ENCODE data around the gene FFAR3.

The FFAR3 gene

GRCh38 chr19:35331551-35332214, 26.6 kb upstream of the FFAR3 start:
- H3K4me1 ChIP-seq (ENCODE audit: insufficient read depth, insufficient read length), result peaks cover 6% of the 10 kb centered on the region
- DNase-seq (ENCODE audit: low read depth, low spot score), result no peak
- TF ChIP-seq SUZ12 (IDR thresholded peaks at IDR 0.05; ENCODE audit: extremely low read depth, insufficient read depth, insufficient read length) (no peak), ZNF274 (IDR thresholded peaks at IDR 0.05; ENCODE audit: low read depth, low read length) (no peak), YY1 (IDR thresholded peaks at IDR 0.05; ENCODE audit: insufficient read depth, insufficient read length) (no peak)

GRCh38 chr19:35332817-35333216, 25.4 kb upstream of the FFAR3 start:
- TF ChIP-seq ZNF274 (IDR thresholded peaks at IDR 0.05; ENCODE audit: low read depth, low read length), result no peak
- TF ChIP-seq SUZ12 (IDR thresholded peaks at IDR 0.05; ENCODE audit: extremely low read depth, insufficient read depth, insufficient read length), result no peak
- TF ChIP-seq YY1 (IDR thresholded peaks at IDR 0.05; ENCODE audit: insufficient read depth, insufficient read length), result no peak
- peaks cover 6% of the 10 kb centered on the region for H3K4me1 ChIP-seq (ENCODE audit: insufficient read depth, insufficient read length)
- H3K27me3 ChIP-seq (ENCODE audit: insufficient read depth, insufficient read length), result no peaks in the 10 kb centered on the region
- no peak overlapping the region for H3K9ac ChIP-seq (ENCODE audit: insufficient read length, low read depth)
- no peaks in the 10 kb centered on the region for H3K9me3 ChIP-seq (ENCODE audit: insufficient read depth, low read length)
- no peak overlapping the region for H3K4me3 ChIP-seq (ENCODE audit: insufficient read length, low read depth)
- DNase-seq (ENCODE audit: low read depth, low spot score), result no peak
- H3K36me3 ChIP-seq (ENCODE audit: insufficient read depth, insufficient read length, low read length), result no peaks in the 10 kb centered on the region

More at GRCh38 chr19:35331551-35332214, 26.6 kb upstream of the FFAR3 start:
- Histone ChIP-seq H3K4me3 (ENCODE audit: insufficient read length, low read depth) (no peak overlapping the region), H3K36me3 (ENCODE audit: insufficient read depth, insufficient read length, low read length) (no peaks in the 10 kb centered on the region), H3K9ac (ENCODE audit: insufficient read length, low read depth) (no peak overlapping the region), H3K27me3 (ENCODE audit: insufficient read depth, insufficient read length) (no peaks in the 10 kb centered on the region), H3K9me3 (ENCODE audit: insufficient read depth, low read length) (no peaks in the 10 kb centered on the region)

- no peak for DNase-seq (ENCODE audit: low read depth, low spot score)
- Histone ChIP-seq H3K4me3 (ENCODE audit: insufficient read length, low read depth) (no peak overlapping the region), H3K9ac (ENCODE audit: insufficient read length, low read depth) (no peak overlapping the region), H3K27me3 (ENCODE audit: insufficient read depth, insufficient read length) (no peaks in the 10 kb centered on the region), H3K36me3 (ENCODE audit: insufficient read depth, insufficient read length, low read length) (no peaks in the 10 kb centered on the region), H3K4me1 (ENCODE audit: insufficient read depth, insufficient read length) (peaks cover 3% of the 10 kb centered on the region), H3K9me3 (ENCODE audit: insufficient read depth, low read length) (no peaks in the 10 kb centered on the region)
- no peak for TF ChIP-seq ZNF274 (IDR thresholded peaks at IDR 0.05; ENCODE audit: low read depth, low read length)
- TF ChIP-seq SUZ12 (IDR thresholded peaks at IDR 0.05; ENCODE audit: extremely low read depth, insufficient read depth, insufficient read length), result no peak
These were observed 24.0 kb upstream of the FFAR3 start for GRCh38 chr19:35334144-35334753.

- Histone ChIP-seq H3K27me3 (ENCODE audit: insufficient read depth, insufficient read length) (no peaks in the 10 kb centered on the region), H3K4me3 (ENCODE audit: insufficient read length, low read depth) (no peak overlapping the region), H3K9me3 (ENCODE audit: insufficient read depth, low read length) (no peaks in the 10 kb centered on the region), H3K36me3 (ENCODE audit: insufficient read depth, insufficient read length, low read length) (no peaks in the 10 kb centered on the region), H3K9ac (ENCODE audit: insufficient read length, low read depth) (no peak overlapping the region), H3K4me1 (ENCODE audit: insufficient read depth, insufficient read length) (no peaks in the 10 kb centered on the region)
- no peak for TF ChIP-seq YY1 (IDR thresholded peaks at IDR 0.05; ENCODE audit: insufficient read depth, insufficient read length)
- TF ChIP-seq SUZ12 (IDR thresholded peaks at IDR 0.05; ENCODE audit: extremely low read depth, insufficient read depth, insufficient read length), result no peak
- DNase-seq (ENCODE audit: low read depth, low spot score), result no peak
These were observed 21.9 kb upstream of the FFAR3 start for GRCh38 chr19:35336166-35336955.

- H3K4me3 ChIP-seq (ENCODE audit: insufficient read length, low read depth), result no peak overlapping the region
- H3K4me1 ChIP-seq (ENCODE audit: insufficient read depth, insufficient read length), result no peaks in the 10 kb centered on the region
- DNase-seq (ENCODE audit: low read depth, low spot score), result no peak
- no peaks in the 10 kb centered on the region for H3K27me3 ChIP-seq (ENCODE audit: insufficient read depth, insufficient read length)
- no peak for TF ChIP-seq ZNF274 (IDR thresholded peaks at IDR 0.05; ENCODE audit: low read depth, low read length)
- TF ChIP-seq YY1 (IDR thresholded peaks at IDR 0.05; ENCODE audit: insufficient read depth, insufficient read length), result no peak
- no peak for TF ChIP-seq SUZ12 (IDR thresholded peaks at IDR 0.05; ENCODE audit: extremely low read depth, insufficient read depth, insufficient read length)
- H3K36me3 ChIP-seq (ENCODE audit: insufficient read depth, insufficient read length, low read length), result no peaks in the 10 kb centered on the region
- H3K9me3 ChIP-seq (ENCODE audit: insufficient read depth, low read length), result no peaks in the 10 kb centered on the region
- H3K9ac ChIP-seq (ENCODE audit: insufficient read length, low read depth), result no peak overlapping the region
These were observed 20.9 kb upstream of the FFAR3 start for GRCh38 chr19:35337097-35337983.

- no peaks in the 10 kb centered on the region for H3K4me1 ChIP-seq (ENCODE audit: insufficient read depth, insufficient read length)
- no peak for TF ChIP-seq ZNF274 (IDR thresholded peaks at IDR 0.05; ENCODE audit: low read depth, low read length)
- TF ChIP-seq SUZ12 (IDR thresholded peaks at IDR 0.05; ENCODE audit: extremely low read depth, insufficient read depth, insufficient read length), result no peak
- TF ChIP-seq YY1 (IDR thresholded peaks at IDR 0.05; ENCODE audit: insufficient read depth, insufficient read length), result no peak
- no peaks in the 10 kb centered on the region for H3K27me3 ChIP-seq (ENCODE audit: insufficient read depth, insufficient read length)
- no peaks in the 10 kb centered on the region for H3K36me3 ChIP-seq (ENCODE audit: insufficient read depth, insufficient read length, low read length)
- no peak overlapping the region for H3K9ac ChIP-seq (ENCODE audit: insufficient read length, low read depth)
- H3K4me3 ChIP-seq (ENCODE audit: insufficient read length, low read depth), result no peak overlapping the region
- DNase-seq (ENCODE audit: low read depth, low spot score), result no peak
- no peaks in the 10 kb centered on the region for H3K9me3 ChIP-seq (ENCODE audit: insufficient read depth, low read length)
These were observed 20.3 kb upstream of the FFAR3 start for GRCh38 chr19:35337984-35338296.
